ENCODE results near the gene GAB2. TPM values are rescaled to one million over a fixed set of nuclear protein-coding genes. Genes with fewer than 3 reads are reported as not detected.

GAB2 gene
- total and polyA plus RNA-seq, 2 of the 4 experiments (the other 2 are of a cell fraction) = 3.3 to 5.9 TPM

GRCh38 chr11:78268591-78269410 lies 148.8 kb downstream of the GAB2 start:
- no peak overlapping the region for H3K56ac ChIP-seq (ENCODE audit: extremely low read depth, insufficient read depth, low read length)
- no peak overlapping the region for H3K14ac ChIP-seq (replicated peaks; ENCODE audit: low read depth, low read length)
- no peaks in the 10 kb centered on the region; a peak in 1 of 4 replicates for H3K79me1 ChIP-seq (ENCODE audit: low read depth in 1 of 2, low read length in 2 of 2)
- no peaks in the 10 kb centered on the region for H4K20me1 ChIP-seq (ENCODE audit: insufficient read depth, low read length)
- no peak overlapping the region for H2AK9ac ChIP-seq (replicated peaks; ENCODE audit: low read depth, low read length, poor library complexity)
- H2BK20ac ChIP-seq (ENCODE audit: low read depth, low read length) = no peak overlapping the region
- no peak overlapping the region for H3K4ac ChIP-seq (ENCODE audit: low read depth, low read length)
- H3K27ac ChIP-seq (ENCODE audit: insufficient read depth, low read length) = no peak overlapping the region
- H3K9me1 ChIP-seq (ENCODE audit: insufficient read depth, low read length) = no peaks in the 10 kb centered on the region
- peaks cover 5% of the 10 kb centered on the region for H3K36me3 ChIP-seq (ENCODE audit: control insufficient read depth, insufficient read depth, low read length)
- peaks cover 2% of the 10 kb centered on the region; the same call in 1 of the 2 replicates for H3K4me1 ChIP-seq (ENCODE audit: control insufficient read depth, insufficient read depth, low read length)
- DNase-seq (peak; percentile 26), ATAC-seq (ENCODE audit: low read depth) (peak; percentile 66)
- H3K27me3 ChIP-seq (ENCODE audit: control insufficient read depth, insufficient read depth, low read length) = no peaks in the 10 kb centered on the region
- H4K5ac ChIP-seq (ENCODE audit: low read depth, low read length) = no peak overlapping the region
- H2BK120ac ChIP-seq (ENCODE audit: low read depth, low read length) = no peak overlapping the region
- H3K9ac ChIP-seq (ENCODE audit: low read depth, low read length) = no peak overlapping the region
- no peak overlapping the region for H3K4me3 ChIP-seq (ENCODE audit: insufficient read depth, low read depth, low read length)
- in situ Hi-C loops (cut with MboI; ENCODE audit: low sequenced_read_pairs) = no loop called here
- no peak overlapping the region for H4K8ac ChIP-seq (ENCODE audit: low read depth in 2 of 2, low read length in 2 of 2)
- no peak overlapping the region for H2AK5ac ChIP-seq (ENCODE audit: low read depth, low read length)
- ChIA-PET CTCF (interaction anchor here (0.5 kb wide), 1 partner anchor 22 kb away, joined by 3 read pairs; no protein-coding TSS in a partner anchor), POLR2A (ENCODE audit: unreplicated experiment) (no interaction called here)
- peak overlapping the region; percentile 25; the same call in 1 of the 2 replicates for H3K18ac ChIP-seq (ENCODE audit: low read depth, low read length)
- no peak overlapping the region for H3K4me2 ChIP-seq (ENCODE audit: low read depth, low read length)
- dilution Hi-C loops (cut with HindIII; ENCODE audit: low sequenced_read_pairs, unreplicated experiment) = no loop called here
- peaks cover 7% of the 10 kb centered on the region; the same call in 1 of the 2 replicates for H3K9me3 ChIP-seq (ENCODE audit: control insufficient read depth, insufficient read depth, low read length)
- no TSS peak for BruUV-seq (replicated peaks)
- WGBS, 2 experiments (ENCODE audit: extremely low coverage in 2 of 2, insufficient read length in 1 of 2) = 80% methylated on average over 1 of the region's 7 CpGs; no CpG with 5 or more reads in 1 of the 2 experiments
- H2AFZ ChIP-seq (replicated peaks; ENCODE audit: low read length, poor library complexity) = no peak overlapping the region
- intact Hi-C loops (cut with micrococcal nuclease) = no loop called here
- H4K91ac ChIP-seq (ENCODE audit: insufficient read depth, low read depth, low read length) = no peak overlapping the region
- no peak overlapping the region for H3K23ac ChIP-seq (ENCODE audit: low read depth, low read length)
- no peak overlapping the region for H2BK15ac ChIP-seq (ENCODE audit: low read depth, low read length)
- H2BK5ac ChIP-seq (ENCODE audit: low read depth, low read length, poor library complexity, severe bottlenecking) = no peak overlapping the region
- TF ChIP-seq CEBPB (IDR thresholded peaks at IDR 0.05; ENCODE audit: low read depth, low read length) (no peak), POLR2A (IDR thresholded peaks at IDR 0.05; ENCODE audit: low read depth, low read length) (no peak), MAZ (IDR thresholded peaks at IDR 0.05; ENCODE audit: borderline replicate concordance, low read depth, low read length) (no peak), RCOR1 (IDR thresholded peaks at IDR 0.05; ENCODE audit: insufficient replicate concordance, low read length) (no peak), CHD1 (IDR thresholded peaks at IDR 0.05; ENCODE audit: low read depth, low read length) (no peak), MXI1 (IDR thresholded peaks at IDR 0.05; ENCODE audit: borderline replicate concordance, low read depth, low read length) (no peak), FOS (IDR thresholded peaks at IDR 0.05; ENCODE audit: low read depth, low read length) (no peak), RFX5 (IDR thresholded peaks at IDR 0.05; ENCODE audit: low read depth, low read length) (no peak), NFE2L2 (IDR thresholded peaks at IDR 0.05; ENCODE audit: low read depth, low read length) (no peak), SMC3 (IDR thresholded peaks at IDR 0.05; ENCODE audit: low read depth, low read length) (no peak), MAFK (IDR thresholded peaks at IDR 0.05; ENCODE audit: low read depth, low read length) (no peak), ELK1 (IDR thresholded peaks at IDR 0.05; ENCODE audit: borderline replicate concordance, low read depth, low read length) (no peak), RAD21 (IDR thresholded peaks at IDR 0.05; ENCODE audit: low read length) (no peak), USF2 (IDR thresholded peaks at IDR 0.05; ENCODE audit: low read depth, low read length) (no peak)
- TF ChIP-seq, protein P1, sequence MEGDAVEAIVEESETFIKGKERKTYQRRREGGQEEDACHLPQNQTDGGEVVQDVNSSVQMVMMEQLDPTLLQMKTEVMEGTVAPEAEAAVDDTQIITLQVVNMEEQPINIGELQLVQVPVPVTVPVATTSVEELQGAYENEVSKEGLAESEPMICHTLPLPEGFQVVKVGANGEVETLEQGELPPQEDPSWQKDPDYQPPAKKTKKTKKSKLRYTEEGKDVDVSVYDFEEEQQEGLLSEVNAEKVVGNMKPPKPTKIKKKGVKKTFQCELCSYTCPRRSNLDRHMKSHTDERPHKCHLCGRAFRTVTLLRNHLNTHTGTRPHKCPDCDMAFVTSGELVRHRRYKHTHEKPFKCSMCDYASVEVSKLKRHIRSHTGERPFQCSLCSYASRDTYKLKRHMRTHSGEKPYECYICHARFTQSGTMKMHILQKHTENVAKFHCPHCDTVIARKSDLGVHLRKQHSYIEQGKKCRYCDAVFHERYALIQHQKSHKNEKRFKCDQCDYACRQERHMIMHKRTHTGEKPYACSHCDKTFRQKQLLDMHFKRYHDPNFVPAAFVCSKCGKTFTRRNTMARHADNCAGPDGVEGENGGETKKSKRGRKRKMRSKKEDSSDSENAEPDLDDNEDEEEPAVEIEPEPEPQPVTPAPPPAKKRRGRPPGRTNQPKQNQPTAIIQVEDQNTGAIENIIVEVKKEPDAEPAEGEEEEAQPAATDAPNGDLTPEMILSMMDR (conservative IDR thresholded peaks at IDR 0.05; ENCODE audit: low read depth, low read length) = no peak

Data from IMR-90 (cell line).